ENCODE data around the gene TSPAN5.

Gene TSPAN5

DNA sequence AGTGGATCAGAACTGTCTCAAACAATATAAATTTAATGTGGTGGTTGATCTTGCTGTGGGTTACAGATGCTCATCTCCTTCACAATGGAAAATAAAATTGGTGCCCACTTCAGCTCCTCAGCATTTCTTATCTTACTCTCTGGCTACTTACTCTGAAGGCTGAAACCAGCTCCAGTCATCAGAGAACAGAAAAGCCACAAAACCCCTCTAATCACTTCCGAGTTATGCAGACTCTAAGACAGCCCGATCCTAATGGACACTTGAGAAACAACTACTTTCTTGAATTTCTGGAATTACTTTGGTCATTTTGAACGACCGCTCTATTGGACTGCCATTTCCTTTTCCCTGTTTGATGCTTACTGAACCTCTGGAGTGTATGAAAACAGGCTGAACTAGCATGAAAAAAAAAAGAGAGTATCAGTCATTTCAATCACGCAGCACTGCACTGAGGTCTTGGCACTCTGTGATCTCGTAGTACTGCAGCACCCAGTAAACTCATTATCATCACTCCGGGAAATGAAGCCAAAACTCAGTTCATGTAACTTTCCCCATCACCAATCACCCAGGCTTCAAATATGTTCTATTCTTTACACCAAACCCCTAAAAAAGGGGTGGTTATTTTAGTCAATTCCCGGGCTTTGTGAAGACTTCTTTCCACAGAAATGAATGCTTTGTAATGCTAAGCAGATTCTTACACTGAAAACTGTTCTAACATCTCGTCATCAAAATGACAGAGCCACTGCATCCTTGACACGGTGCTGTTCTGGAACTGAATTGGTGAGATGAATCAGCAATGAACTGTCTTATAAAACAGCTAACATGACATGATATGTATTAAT is 54.5 kb downstream of the TSPAN5 start (continued):
- TF ChIP-seq ARNTL (CRISPR knock-in tag; IDR thresholded peaks at IDR 0.05; ENCODE audit: borderline replicate concordance, low read depth), result no peak

DNA sequence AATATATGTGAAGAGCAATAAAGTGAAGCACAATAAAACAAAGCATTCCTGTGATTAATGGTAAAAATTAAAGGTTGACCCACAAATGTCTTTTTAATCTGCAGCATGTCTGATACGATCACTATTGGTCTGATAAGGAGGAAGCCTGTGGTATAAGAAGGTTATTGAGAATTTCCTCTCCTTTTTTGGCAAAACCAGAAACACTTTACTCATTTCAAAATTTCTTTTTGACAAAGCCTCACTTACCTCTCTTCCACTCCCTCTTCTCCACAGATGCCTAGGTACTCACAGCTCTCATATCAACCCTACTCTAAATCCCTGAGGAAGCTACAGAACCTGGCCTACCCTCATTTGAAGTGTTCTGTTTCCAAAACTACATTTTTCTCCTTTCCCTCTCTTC is 56.1 kb downstream of the TSPAN5 start:
- ATAC-seq, result no peak
- TF ChIP-seq TCF4 (CRISPR knock-in tag; IDR thresholded peaks at IDR 0.05; ENCODE audit: borderline replicate concordance) (no peak), ARNTL (CRISPR knock-in tag; IDR thresholded peaks at IDR 0.05; ENCODE audit: borderline replicate concordance, low read depth) (no peak), ZC3H10 (CRISPR knock-in tag; IDR thresholded peaks at IDR 0.05) (no peak), ESRRG (CRISPR knock-in tag; IDR thresholded peaks at IDR 0.05) (no peak), GLIS3 (CRISPR knock-in tag; IDR thresholded peaks at IDR 0.05) (no peak)
- TF ChIP-seq, protein P1, sequence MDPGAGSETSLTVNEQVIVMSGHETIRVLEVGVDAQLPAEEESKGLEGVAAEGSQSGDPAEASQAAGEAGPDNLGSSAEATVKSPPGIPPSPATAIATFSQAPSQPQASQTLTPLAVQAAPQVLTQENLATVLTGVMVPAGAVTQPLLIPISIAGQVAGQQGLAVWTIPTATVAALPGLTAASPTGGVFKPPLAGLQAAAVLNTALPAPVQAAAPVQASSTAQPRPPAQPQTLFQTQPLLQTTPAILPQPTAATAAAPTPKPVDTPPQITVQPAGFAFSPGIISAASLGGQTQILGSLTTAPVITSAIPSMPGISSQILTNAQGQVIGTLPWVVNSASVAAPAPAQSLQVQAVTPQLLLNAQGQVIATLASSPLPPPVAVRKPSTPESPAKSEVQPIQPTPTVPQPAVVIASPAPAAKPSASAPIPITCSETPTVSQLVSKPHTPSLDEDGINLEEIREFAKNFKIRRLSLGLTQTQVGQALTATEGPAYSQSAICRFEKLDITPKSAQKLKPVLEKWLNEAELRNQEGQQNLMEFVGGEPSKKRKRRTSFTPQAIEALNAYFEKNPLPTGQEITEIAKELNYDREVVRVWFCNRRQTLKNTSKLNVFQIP (CRISPR knock-in tag; IDR thresholded peaks at IDR 0.05; ENCODE audit: borderline replicate concordance, low read depth), result no peak
- TF ChIP-seq, protein P2, sequence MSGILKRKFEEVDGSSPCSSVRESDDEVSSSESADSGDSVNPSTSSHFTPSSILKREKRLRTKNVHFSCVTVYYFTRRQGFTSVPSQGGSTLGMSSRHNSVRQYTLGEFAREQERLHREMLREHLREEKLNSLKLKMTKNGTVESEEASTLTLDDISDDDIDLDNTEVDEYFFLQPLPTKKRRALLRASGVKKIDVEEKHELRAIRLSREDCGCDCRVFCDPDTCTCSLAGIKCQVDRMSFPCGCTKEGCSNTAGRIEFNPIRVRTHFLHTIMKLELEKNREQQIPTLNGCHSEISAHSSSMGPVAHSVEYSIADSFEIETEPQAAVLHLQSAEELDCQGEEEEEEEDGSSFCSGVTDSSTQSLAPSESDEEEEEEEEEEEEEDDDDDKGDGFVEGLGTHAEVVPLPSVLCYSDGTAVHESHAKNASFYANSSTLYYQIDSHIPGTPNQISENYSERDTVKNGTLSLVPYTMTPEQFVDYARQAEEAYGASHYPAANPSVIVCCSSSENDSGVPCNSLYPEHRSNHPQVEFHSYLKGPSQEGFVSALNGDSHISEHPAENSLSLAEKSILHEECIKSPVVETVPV (CRISPR knock-in tag; IDR thresholded peaks at IDR 0.05), result no peak

DNA sequence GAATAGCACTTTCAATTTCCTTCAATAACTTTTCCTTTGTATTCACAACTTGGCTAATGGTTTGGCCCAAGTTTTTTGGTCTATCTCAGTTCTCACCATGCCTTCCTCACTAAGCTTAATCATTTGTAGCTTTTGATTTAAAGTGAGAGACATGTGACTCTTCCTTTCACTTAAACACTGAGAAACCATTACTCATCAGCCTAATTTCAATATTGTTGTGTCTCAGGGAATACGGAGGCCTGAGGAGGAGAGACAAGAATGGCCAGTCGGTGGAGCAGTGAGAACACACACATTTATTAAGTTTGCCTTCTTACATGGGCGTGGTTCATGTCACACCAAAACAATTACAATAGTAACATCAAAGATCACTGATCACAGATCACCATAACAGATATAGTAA is 56.7 kb downstream of the TSPAN5 start:
- TF ChIP-seq TOX (CRISPR knock-in tag; IDR thresholded peaks at IDR 0.05; ENCODE audit: borderline replicate concordance), result no peak
- no peak for TF ChIP-seq ARNTL (CRISPR knock-in tag; IDR thresholded peaks at IDR 0.05; ENCODE audit: borderline replicate concordance, low read depth)
- no peak for TF ChIP-seq ZNF565 (CRISPR knock-in tag; conservative IDR thresholded peaks at IDR 0.05; ENCODE audit: low read depth)
- TF ChIP-seq, protein P3, sequence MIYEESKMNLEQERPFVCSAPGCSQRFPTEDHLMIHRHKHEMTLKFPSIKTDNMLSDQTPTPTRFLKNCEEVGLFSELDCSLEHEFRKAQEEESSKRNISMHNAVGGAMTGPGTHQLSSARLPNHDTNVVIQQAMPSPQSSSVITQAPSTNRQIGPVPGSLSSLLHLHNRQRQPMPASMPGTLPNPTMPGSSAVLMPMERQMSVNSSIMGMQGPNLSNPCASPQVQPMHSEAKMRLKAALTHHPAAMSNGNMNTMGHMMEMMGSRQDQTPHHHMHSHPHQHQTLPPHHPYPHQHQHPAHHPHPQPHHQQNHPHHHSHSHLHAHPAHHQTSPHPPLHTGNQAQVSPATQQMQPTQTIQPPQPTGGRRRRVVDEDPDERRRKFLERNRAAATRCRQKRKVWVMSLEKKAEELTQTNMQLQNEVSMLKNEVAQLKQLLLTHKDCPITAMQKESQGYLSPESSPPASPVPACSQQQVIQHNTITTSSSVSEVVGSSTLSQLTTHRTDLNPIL (CRISPR knock-in tag; IDR thresholded peaks at IDR 0.05; ENCODE audit: low read depth), result no peak
- TF ChIP-seq BACH2 (CRISPR knock-in tag; IDR thresholded peaks at IDR 0.05; ENCODE audit: borderline replicate concordance), result no peak
- TF ChIP-seq ESRRG (CRISPR knock-in tag; IDR thresholded peaks at IDR 0.05), result no peak
- no peak for TF ChIP-seq RARB (CRISPR knock-in tag; IDR thresholded peaks at IDR 0.05)
- TF ChIP-seq OSR1 (CRISPR knock-in tag; IDR thresholded peaks at IDR 0.05), result no peak
- no peak for TF ChIP-seq ZC3H10 (CRISPR knock-in tag; IDR thresholded peaks at IDR 0.05)
- no peak for TF ChIP-seq SNAI2 (CRISPR knock-in tag; IDR thresholded peaks at IDR 0.05)
- TF ChIP-seq, protein P2 (CRISPR knock-in tag; IDR thresholded peaks at IDR 0.05), result no peak
- TF ChIP-seq, protein P1 (CRISPR knock-in tag; IDR thresholded peaks at IDR 0.05; ENCODE audit: borderline replicate concordance, low read depth), result no peak
- no peak for TF ChIP-seq GLIS3 (CRISPR knock-in tag; IDR thresholded peaks at IDR 0.05)
- no peak for TF ChIP-seq ZNF8 (CRISPR knock-in tag; IDR thresholded peaks at IDR 0.05)
- TF ChIP-seq ZFP30 (CRISPR knock-in tag; IDR thresholded peaks at IDR 0.05), result no peak
- TF ChIP-seq, protein P4, sequence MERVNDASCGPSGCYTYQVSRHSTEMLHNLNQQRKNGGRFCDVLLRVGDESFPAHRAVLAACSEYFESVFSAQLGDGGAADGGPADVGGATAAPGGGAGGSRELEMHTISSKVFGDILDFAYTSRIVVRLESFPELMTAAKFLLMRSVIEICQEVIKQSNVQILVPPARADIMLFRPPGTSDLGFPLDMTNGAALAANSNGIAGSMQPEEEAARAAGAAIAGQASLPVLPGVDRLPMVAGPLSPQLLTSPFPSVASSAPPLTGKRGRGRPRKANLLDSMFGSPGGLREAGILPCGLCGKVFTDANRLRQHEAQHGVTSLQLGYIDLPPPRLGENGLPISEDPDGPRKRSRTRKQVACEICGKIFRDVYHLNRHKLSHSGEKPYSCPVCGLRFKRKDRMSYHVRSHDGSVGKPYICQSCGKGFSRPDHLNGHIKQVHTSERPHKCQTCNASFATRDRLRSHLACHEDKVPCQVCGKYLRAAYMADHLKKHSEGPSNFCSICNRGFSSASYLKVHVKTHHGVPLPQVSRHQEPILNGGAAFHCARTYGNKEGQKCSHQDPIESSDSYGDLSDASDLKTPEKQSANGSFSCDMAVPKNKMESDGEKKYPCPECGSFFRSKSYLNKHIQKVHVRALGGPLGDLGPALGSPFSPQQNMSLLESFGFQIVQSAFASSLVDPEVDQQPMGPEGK (CRISPR knock-in tag; IDR thresholded peaks at IDR 0.05; ENCODE audit: borderline replicate concordance), result no peak
- ATAC-seq, result no peak

All from SK-N-SH treated with all-trans-retinoic acid at 6 μM for 48 hours (cell line).